NCI-H1417 (cell line): Measurements from ENCODE around the gene TULP4.
A peak's percentile ranks its signal among the peaks of the same experiment; 100 is the strongest.
"Not testable (repeated sequence)": the region's sequence is repeated elsewhere in the genome, so short reads cannot be mapped to it uniquely, and the experiment has no call there.

Source experiments
- DNase-seq, 3 experiments: peaks; one replicate each; lab custom pipeline; 2025; lab: John Stamatoyannopoulos, UW

The TULP4 gene

DNA sequence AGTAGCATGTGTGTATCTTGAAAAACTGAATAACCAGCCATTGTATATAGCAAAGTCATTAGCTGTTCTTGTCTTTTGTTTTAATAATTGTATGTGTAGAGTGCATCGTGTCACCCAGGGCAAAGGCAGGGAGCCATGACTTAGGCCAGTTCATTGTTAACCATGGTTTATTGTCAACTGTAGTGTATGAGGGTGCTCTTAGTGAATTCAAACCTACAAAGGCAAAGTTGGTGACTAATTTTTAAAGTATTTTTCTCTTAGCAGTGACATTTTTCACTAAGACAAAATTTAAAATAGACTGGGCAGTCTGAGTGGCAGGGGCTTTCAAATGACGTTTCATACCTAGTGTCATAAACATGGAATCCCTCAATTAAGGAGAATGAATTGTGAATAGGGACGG, 79.0 kb downstream of the TULP4 start:
- no peak for DNase-seq

DNA sequence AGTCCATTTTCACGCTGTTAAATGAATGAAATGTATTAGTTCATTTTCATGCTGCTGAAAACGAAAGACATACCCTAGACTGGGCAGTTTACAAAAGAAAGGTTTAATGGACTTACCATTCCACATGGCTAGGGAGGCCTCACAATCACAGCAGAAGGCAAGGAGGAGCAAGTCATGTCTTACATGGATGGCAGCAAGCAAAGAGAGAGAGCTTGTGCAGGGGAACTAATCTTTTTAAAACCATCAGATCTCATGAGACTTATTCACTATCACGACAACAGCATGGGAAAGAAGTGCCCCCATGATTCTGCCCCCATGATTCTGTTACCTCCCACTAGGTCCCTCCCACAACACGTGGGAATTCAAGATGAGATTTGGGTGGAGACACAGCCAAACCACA, 79.7 kb downstream of the TULP4 start:
- DNase-seq: not testable (repeated sequence)

- no peak for DNase-seq
These were observed 83.9 kb downstream of the TULP4 start for GRCh38 chr6:158396136-158396535.

DNA sequence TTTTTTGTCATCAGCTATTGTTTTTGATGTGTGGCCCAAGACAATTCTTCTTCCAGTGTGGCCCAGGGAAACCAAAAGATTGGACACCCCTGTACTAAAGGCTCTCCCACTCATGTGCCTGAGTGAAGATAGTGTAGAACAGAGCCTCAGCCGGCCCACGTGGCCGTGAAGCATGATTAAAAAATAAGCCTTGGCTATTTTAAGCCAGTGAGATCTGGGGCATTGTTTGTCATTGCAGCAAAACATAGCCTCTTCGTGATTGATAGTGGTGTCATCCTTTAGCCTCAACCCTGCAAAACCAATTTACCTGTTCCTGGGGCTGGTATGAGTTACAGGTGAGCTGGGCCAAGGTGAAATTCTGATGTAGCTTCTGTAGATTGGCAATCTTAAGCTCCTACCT, 85.3 kb downstream of the TULP4 start:
- DNase-seq: no peak

- DNase-seq: no peak
These were observed 86.2 kb downstream of the TULP4 start for GRCh38 chr6:158398252-158399024.

GRCh38 chr6:158399040-158399700, 86.9 kb downstream of the TULP4 start:
- DNase-seq: peak in 1 of 3 experiments; percentile 67

GRCh38 chr6:158402184-158402583, 89.9 kb downstream of the TULP4 start:
- DNase-seq: no peak

DNA sequence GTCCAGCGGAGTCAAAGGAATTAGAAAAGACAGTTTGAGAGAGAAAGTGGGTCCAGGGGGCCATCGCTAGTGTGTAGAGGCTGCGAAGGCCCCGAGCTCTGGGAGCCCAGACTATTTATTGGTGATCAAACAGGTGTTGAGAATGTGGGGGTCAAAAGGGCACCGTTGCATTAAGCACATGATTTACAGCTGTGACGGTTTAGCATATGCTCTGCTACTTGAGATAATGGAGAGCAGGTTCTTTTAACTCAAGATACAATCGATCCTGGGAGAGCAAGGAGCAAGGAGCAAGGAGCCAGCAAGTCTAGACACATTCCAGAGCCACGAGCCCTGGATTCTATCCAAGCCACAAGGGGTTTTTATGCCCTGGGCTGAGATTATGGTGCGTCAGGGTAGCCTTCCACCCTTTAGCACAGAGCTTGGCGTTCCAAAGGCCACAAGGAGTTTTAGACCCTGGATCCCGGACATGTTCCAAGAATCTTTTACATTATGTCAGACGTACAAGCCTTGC, 93.1 kb downstream of the TULP4 start:
- DNase-seq: peak in 1 of 3 experiments; percentile 59

GRCh38 chr6:158405933-158406332, 93.7 kb downstream of the TULP4 start:
- peak in 2 of 3 experiments; percentile 33 to 41 for DNase-seq

DNA sequence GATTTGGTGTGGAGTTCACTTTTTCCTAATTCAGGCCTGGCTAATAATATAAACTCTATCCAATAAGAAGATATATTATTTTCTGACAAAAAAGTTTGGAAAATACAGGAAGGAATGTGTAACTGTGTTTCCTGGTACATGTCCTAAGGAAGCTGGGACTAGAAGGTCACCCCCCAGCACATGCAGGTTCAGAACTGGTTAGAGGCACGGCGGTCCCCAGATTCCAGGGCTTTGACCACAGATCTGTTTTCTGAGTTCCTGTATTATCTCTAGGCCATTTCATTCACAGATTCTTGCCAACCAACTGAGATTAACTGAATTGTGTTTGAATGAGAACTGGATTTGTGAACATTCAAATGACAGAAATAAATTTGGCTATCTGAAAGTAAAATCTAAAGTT, 94.5 kb downstream of the TULP4 start:
- DNase-seq: no peak

- DNase-seq: no peak
These were observed 95.7 kb downstream of the TULP4 start for GRCh38 chr6:158408013-158408412.

GRCh38 chr6:158408552-158409130, 96.4 kb downstream of the TULP4 start:
- DNase-seq: no peak

DNA sequence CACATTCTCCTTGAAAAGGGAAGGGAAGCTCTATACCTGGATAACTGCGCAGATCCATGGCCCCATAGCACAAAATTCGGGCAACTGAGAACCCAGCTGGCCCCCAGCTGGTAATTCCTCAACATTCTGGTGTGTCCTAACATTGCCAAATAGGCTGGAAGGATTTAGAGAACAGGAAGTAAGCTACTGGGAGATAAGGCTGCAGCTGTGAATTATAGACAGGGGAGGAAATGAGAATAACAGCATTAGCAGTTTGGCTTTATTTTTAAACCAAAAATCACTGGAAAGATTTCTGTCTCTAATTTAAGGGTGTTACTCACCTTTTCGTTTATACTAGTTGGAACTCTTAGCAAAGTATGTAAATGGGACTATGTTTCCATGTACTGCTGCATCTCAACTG, 97.2 kb downstream of the TULP4 start:
- DNase-seq: no peak

DNA sequence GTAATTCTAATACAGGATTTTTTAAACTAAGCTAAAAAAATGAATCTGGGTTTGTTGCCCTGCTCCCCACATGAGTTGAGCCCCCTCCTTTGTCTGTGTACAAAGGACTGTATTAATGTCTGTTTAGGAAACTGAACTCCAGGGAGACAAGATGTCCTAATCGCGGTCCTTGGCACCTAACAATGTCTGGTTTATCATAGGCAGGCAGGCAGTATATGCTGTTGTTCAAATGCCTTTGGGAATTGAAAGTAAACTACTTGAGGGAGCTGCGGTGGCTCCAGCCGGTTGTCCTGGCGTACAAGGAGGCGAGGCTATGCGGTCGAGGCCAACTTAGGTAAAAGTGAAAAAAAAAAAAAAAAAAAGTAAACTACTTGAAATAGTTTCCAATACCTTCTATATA, 98.5 kb downstream of the TULP4 start:
- no peak for DNase-seq

GRCh38 chr6:158411998-158412397, 99.7 kb downstream of the TULP4 start:
- no peak for DNase-seq

DNA sequence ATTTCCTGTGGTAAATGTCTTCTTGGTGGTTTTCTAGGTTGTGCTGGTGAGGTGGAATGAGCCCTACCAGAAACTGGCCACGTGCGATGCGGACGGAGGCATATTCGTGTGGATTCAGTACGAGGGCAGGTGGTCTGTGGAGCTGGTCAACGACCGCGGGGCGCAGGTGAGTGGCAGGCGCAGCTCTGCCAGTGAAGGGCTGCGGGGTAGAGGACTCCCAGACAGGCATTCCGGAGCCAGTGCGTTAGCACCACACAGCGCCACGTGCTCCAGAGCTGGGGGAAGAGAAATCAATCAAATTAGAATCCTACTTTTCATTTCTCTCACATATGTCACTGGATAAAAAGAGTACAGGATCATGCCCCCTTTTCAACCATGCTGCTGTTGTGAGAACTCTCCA, 100.8 kb downstream of the TULP4 start:
- no peak for DNase-seq

GRCh38 chr6:158413814-158414565, 101.7 kb downstream of the TULP4 start:
- no peak for DNase-seq

DNA sequence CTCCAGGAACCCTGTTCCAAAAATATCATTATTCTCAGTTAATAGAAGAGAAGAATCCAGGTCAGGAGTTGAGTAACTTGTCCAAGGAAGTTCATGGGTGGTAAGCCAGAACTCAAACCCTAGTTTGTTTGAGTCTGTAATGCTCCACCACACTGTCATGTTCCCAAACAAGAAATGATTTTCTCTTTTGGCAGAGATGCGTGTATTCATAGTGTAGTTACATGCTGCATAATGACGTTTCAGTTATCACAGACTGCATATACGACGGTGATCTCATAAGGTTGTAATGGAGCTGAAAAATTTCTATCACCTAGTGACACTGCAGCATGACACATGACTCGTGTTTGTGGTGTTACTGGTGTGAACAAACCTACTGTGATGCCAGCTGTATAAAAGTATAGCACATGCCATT, 102.6 kb downstream of the TULP4 start:
- no peak for DNase-seq

- no peak for DNase-seq
These were observed 103.4 kb downstream of the TULP4 start for GRCh38 chr6:158415666-158416065.

- no peak for DNase-seq
These were observed 104.9 kb downstream of the TULP4 start for GRCh38 chr6:158416883-158417759.

- DNase-seq: no peak
These were observed 105.5 kb downstream of the TULP4 start for GRCh38 chr6:158417760-158418098.
